NCI-H1930 (cell line): ENCODE measurements around the gene MRGPRX4.

Experiments used
- DNase-seq, 2 experiments: peaks; one replicate each; lab custom pipeline; 2025; lab: John Stamatoyannopoulos, UW

MRGPRX4 gene

GRCh38 chr11:18221274-18221876 lies 48.7 kb downstream of the MRGPRX4 start:
- DNase-seq: no peak

DNA sequence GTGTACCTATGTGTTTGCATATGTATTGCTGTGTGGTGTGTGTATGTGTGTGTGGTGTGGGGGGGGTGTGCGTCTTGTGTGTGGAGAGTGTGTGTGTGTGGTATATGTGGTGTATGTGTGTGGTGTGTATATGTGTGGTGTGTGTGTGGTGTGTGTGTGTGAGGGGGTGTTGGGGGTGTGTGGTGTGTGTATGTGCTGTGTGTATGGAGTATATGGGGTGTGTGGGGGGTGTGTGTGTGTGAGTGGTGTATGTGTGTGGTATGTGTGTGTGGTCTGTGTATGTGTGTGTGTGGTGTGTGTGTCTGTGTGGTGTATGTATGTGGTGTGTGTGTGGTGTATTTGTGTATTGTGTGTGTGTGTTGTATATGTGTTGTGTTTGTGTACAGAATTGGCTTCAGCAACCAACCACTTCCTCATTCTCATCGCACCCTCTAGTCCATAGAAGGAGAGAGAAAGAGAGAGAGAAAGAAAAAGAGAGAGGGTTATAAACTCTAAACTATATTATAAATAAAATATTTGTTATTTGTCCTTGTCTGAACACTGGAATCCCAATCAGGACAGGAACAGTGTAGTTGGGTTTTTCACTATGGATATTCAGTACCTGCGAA lies 50.3 kb downstream of the MRGPRX4 start:
- no peak for DNase-seq
